Measurements from ENCODE around the gene SERINC4. TPM values are rescaled to one million over a fixed set of nuclear protein-coding genes. Genes with fewer than 3 reads are reported as not detected.

The SERINC4 gene
- polyA plus RNA-seq, 1 of the 3 experiments (the other 2 are of a cell fraction), result 0.05 TPM

- H3K4me1 ChIP-seq (ENCODE audit: control insufficient read depth in 1 of 2, insufficient read depth in 2 of 2, low read depth in 1 of 2, low read length in 1 of 2), result peaks cover 18 to 20% of the 10 kb centered on the region in 2 experiments; a peak in 3 of 4 replicates
Measured at GRCh38 chr15:43792761-43793476, 7.1 kb downstream of the SERINC4 start.

GRCh38 chr15:43791993-43792760 lies 7.8 kb downstream of the SERINC4 start, which contains the start of gene SERF2:
TSS of gene SERF2 (plus strand) at chr15:43792320. CDS start at chr15:43792377, 57 bp downstream.
- Histone ChIP-seq H3K9me3 (no peaks in the 10 kb centered on the region), H3K27me3 (ENCODE audit: insufficient read depth) (no peaks in the 10 kb centered on the region), H3K27ac (ENCODE audit: low read depth in 2 of 2, low read length in 1 of 2) (peak within 1 kb of the TSS; percentile 83 to 94), H2AFZ (ENCODE audit: low read depth) (peak within 1 kb of the TSS; percentile 98), H3K4me1 (ENCODE audit: control insufficient read depth in 1 of 2, insufficient read depth in 2 of 2, low read depth in 1 of 2, low read length in 1 of 2) (peaks cover 18 to 20% of the 10 kb centered on the region in 2 experiments; a peak in 3 of 4 replicates), H3K36me3 (replicated peaks in 1 of 2; ENCODE audit: control insufficient read depth in 1 of 2, insufficient read depth in 2 of 2, low read length in 1 of 2) (peaks cover 37 to 38% of the 10 kb centered on the region in 2 experiments), H3K9me2 (no peaks in the 10 kb centered on the region), H3K4me3 (ENCODE audit: low read depth in 2 of 2, low read length in 1 of 2) (peak within 1 kb of the TSS; percentile 76 to 99), H3K4me2 (peak within 1 kb of the TSS; percentile 99), H3K9ac (peak within 1 kb of the TSS; percentile 100), H4K20me1 (ENCODE audit: insufficient read depth) (peaks cover 28% of the 10 kb centered on the region), H3K79me2 (ENCODE audit: insufficient read depth) (peaks cover 38% of the 10 kb centered on the region), H3F3A (replicated peaks; ENCODE audit: insufficient read depth) (peaks cover 35% of the 10 kb centered on the region)
- peak; percentile 99 for DNase-seq
- TF ChIP-seq SIN3A (IDR thresholded peaks at IDR 0.05; ENCODE audit: borderline replicate concordance, low read depth, low read length), result peak; percentile 15; the same call in 1 of the 2 replicates
- TF ChIP-seq USF2 (IDR thresholded peaks at IDR 0.05; ENCODE audit: borderline replicate concordance, low read depth, low read length), result peak; percentile 95
- TF ChIP-seq RAD21 (IDR thresholded peaks at IDR 0.05; ENCODE audit: low read length), result no peak
- TF ChIP-seq POLR2AphosphoS5 (IDR thresholded peaks at IDR 0.05; ENCODE audit: low read depth, low read length), result peak; percentile 92
- peak; percentile 95 for TF ChIP-seq MAX (IDR thresholded peaks at IDR 0.05; ENCODE audit: low read depth)
- peak; percentile 66; the same call in 1 of the 2 replicates for TF ChIP-seq TAF1 (IDR thresholded peaks at IDR 0.05; ENCODE audit: borderline replicate concordance, low read depth, low read length)
- no peak for TF ChIP-seq FOSL2 (IDR thresholded peaks at IDR 0.05; ENCODE audit: borderline replicate concordance, low read depth)
- peak; percentile 82 for TF ChIP-seq MXI1 (IDR thresholded peaks at IDR 0.05; ENCODE audit: low read depth, low read length)
- peak; percentile 98 for TF ChIP-seq USF1 (IDR thresholded peaks at IDR 0.05; ENCODE audit: borderline replicate concordance, low read depth)
- TF ChIP-seq CHD2 (IDR thresholded peaks at IDR 0.05; ENCODE audit: low read length, partially characterized antibody), result peak; percentile 61
- 0 out of 2 replicates have a peak, but pooled peaks have one; percentile 13 for TF ChIP-seq RCOR1 (IDR thresholded peaks at IDR 0.05; ENCODE audit: low read length)
- TF ChIP-seq NFIC (IDR thresholded peaks at IDR 0.05; ENCODE audit: borderline replicate concordance), result peak; percentile 30; the same call in 1 of the 2 replicates
- peak; percentile 50; the same call in 1 of the 2 replicates for TF ChIP-seq RFX5 (IDR thresholded peaks at IDR 0.05; ENCODE audit: low read length)
- TF ChIP-seq GATA2 (CRISPR knock-in tag; IDR thresholded peaks at IDR 0.05), result no peak
- WGBS (ENCODE audit: low lambda C conversion rate), result under 1% methylated on average over 40 of the region's 66 CpGs
- ChIA-PET CTCF (interaction anchor here (2.4 to 4.1 kb wide), 3 partner anchors 15 to 23 kb away, joined by 7 to 14 read pairs (median 13); partner anchors contain the start of gene ELL3), POLR2A (interaction anchor here (1.2 to 1.4 kb wide), 2 partner anchors 9 to 32 kb away, joined by 3 read pairs; partner anchors contain the start of genes HYPK and MFAP1)

More at GRCh38 chr15:43792761-43793476, 7.1 kb downstream of the SERINC4 start:
- peak; percentile 42 for DNase-seq
- ChIA-PET CTCF (interaction anchor here (2.4 to 4.1 kb wide), 2 partner anchors 16 to 24 kb away, joined by 7 to 14 read pairs; partner anchors contain the start of gene ELL3), POLR2A (interaction anchor here (1.4 kb wide), 1 partner anchor 32 kb away, joined by 3 read pairs; the partner anchor contains the start of gene MFAP1)
- H3K27me3 ChIP-seq (ENCODE audit: insufficient read depth), result no peaks in the 10 kb centered on the region
- H3K4me2 ChIP-seq, result peak overlapping the region; percentile 99
- peak overlapping the region; percentile 100 for H3K9ac ChIP-seq
- H3K36me3 ChIP-seq (replicated peaks in 1 of 2; ENCODE audit: control insufficient read depth in 1 of 2, insufficient read depth in 2 of 2, low read length in 1 of 2), result peaks cover 37 to 38% of the 10 kb centered on the region in 2 experiments
- H3K9me2 ChIP-seq, result no peaks in the 10 kb centered on the region
- peaks cover 28% of the 10 kb centered on the region for H4K20me1 ChIP-seq (ENCODE audit: insufficient read depth)
- H3K4me3 ChIP-seq (ENCODE audit: low read depth in 2 of 2, low read length in 1 of 2), result peak overlapping the region; percentile 76 to 99
- peaks cover 38% of the 10 kb centered on the region for H3K79me2 ChIP-seq (ENCODE audit: insufficient read depth)
- peak overlapping the region; percentile 83 to 94 for H3K27ac ChIP-seq (ENCODE audit: low read depth in 2 of 2, low read length in 1 of 2)
- WGBS (ENCODE audit: low lambda C conversion rate), result 8% methylated on average over 33 of the region's 33 CpGs
- H2AFZ ChIP-seq (ENCODE audit: low read depth), result no peak overlapping the region
- H3F3A ChIP-seq (replicated peaks; ENCODE audit: insufficient read depth), result peaks cover 41% of the 10 kb centered on the region
- H3K9me3 ChIP-seq, result no peaks in the 10 kb centered on the region
- TF ChIP-seq MAX (IDR thresholded peaks at IDR 0.05; ENCODE audit: low read depth), result no peak
- no peak for TF ChIP-seq SIN3A (IDR thresholded peaks at IDR 0.05; ENCODE audit: borderline replicate concordance, low read depth, low read length)
- TF ChIP-seq FOSL2 (IDR thresholded peaks at IDR 0.05; ENCODE audit: borderline replicate concordance, low read depth), result no peak
- TF ChIP-seq RXRA (IDR thresholded peaks at IDR 0.05; ENCODE audit: borderline replicate concordance, low read depth), result no peak
- TF ChIP-seq MEF2A (IDR thresholded peaks at IDR 0.05; ENCODE audit: borderline replicate concordance, low read depth), result no peak
- no peak for TF ChIP-seq GATA2 (CRISPR knock-in tag; IDR thresholded peaks at IDR 0.05)
- no peak for TF ChIP-seq NFIC (IDR thresholded peaks at IDR 0.05; ENCODE audit: borderline replicate concordance)
- no peak for TF ChIP-seq NRF1 (IDR thresholded peaks at IDR 0.05; ENCODE audit: low read depth, low read length)
- TF ChIP-seq RFX5 (IDR thresholded peaks at IDR 0.05; ENCODE audit: low read length), result no peak
- TF ChIP-seq PBX3 (IDR thresholded peaks at IDR 0.05), result no peak
